Endodermal cell (in vitro differentiated cells): ENCODE data around the gene CELF1. TPM values are rescaled to one million over a fixed set of nuclear protein-coding genes. Genes with fewer than 3 reads are reported as not detected.
A peak's percentile ranks its signal among the peaks of the same experiment; 100 is the strongest.

ENCODE experiments used
- DNase-seq: peaks from one replicate; pipeline ENCODE4 v3.0.0-alpha.2; 2017
- H3K27ac ChIP-seq: 2 replicates; pipeline ENCODE4 v1.5.1; 2013; ENCODE audit warnings: mild to moderate bottlenecking, low read depth, low read length, moderate library complexity
- H3K27me3 ChIP-seq: 2 replicates; pipeline ENCODE4 v1.6.1; 2013; ENCODE audit warnings: mild to moderate bottlenecking, low read length, moderate library complexity; ENCODE audit not compliant: insufficient read depth, control insufficient read depth, poor library complexity, severe bottlenecking
- H3K36me3 ChIP-seq: 2 replicates; pipeline ENCODE4 v1.7.0; 2013; ENCODE audit warnings: mild to moderate bottlenecking, low read length, moderate library complexity; ENCODE audit not compliant: control insufficient read depth, insufficient read depth
- H3K4me1 ChIP-seq: one replicate; pipeline ENCODE4 v1.7.0; 2013; ENCODE audit warnings: low read length; ENCODE audit not compliant: control insufficient read depth, insufficient read depth
- H3K4me3 ChIP-seq: 2 replicates; pipeline ENCODE4 v1.5.1; 2013; ENCODE audit warnings: mild to moderate bottlenecking, low read length, moderate library complexity
- H3K9ac ChIP-seq: 2 replicates; pipeline ENCODE4 v1.6.1; 2013; ENCODE audit warnings: mild to moderate bottlenecking, low read length, moderate library complexity; ENCODE audit not compliant: poor library complexity, severe bottlenecking; ENCODE audit errors: extremely low read depth
- H3K9me3 ChIP-seq: 2 replicates; pipeline ENCODE4 v1.6.1; 2013; ENCODE audit warnings: mild to moderate bottlenecking, low read length, moderate library complexity; ENCODE audit not compliant: control insufficient read depth
- H3K27ac Mint-ChIP-seq: 2 replicates; pipeline ENCODE4 v1.8.0; 2020; ENCODE audit warnings: mixed read lengths
- H3K27me3 Mint-ChIP-seq: 2 replicates; pipeline ENCODE4 v1.8.0; 2021; ENCODE audit warnings: mild to moderate bottlenecking, mixed read lengths; ENCODE audit not compliant: insufficient read depth
- H3K36me3 Mint-ChIP-seq: 2 replicates; pipeline ENCODE4 v1.8.0; 2020; ENCODE audit warnings: low read depth, mixed read lengths
- H3K4me1 Mint-ChIP-seq: 2 replicates; pipeline ENCODE4 v1.8.0; 2020; ENCODE audit warnings: mixed read lengths
- H3K4me3 Mint-ChIP-seq: 2 replicates; pipeline ENCODE4 v1.8.0; 2020; ENCODE audit warnings: mild to moderate bottlenecking, moderate library complexity, mixed read lengths
- H3K9me3 Mint-ChIP-seq: 2 replicates; pipeline ENCODE4 v1.8.0; 2020; ENCODE audit warnings: mild to moderate bottlenecking, mixed read lengths
- WGBS, 2 experiments: methylation state at CpG; one replicate each; pipeline versions ENCODE4 v1.1.5 to v1.1.7; 2013; ENCODE audit warnings: missing lambda C conversion rate in 2 of 2, mixed read lengths in 1 of 2; ENCODE audit not compliant: insufficient coverage in 1 of 2, insufficient read length in 1 of 2; 5-methylcytosine and 5-hydroxymethylcytosine counted together
- total RNA-seq, 2 donors: library from RNA; stranded (reverse); fragmentation: NEBNext Ultra II Directional in 1 of 2; extraction: Animal tissue kit (Norgen Biotek cat#: 25700) in 1 of 2; gene quantifications; 2 replicates in 1 of 2; 3 replicates in 1 of 2; pipeline ENCODE4 v1.2.1, GENCODE V29; 2021
- TF ChIP-seq, protein P1 (sequence below): fragments of 200-600 bp; sonication (generic); conservative IDR thresholded peaks from 2 replicates; pipeline ENCODE4 v1.5.0; 2021; ENCODE audit warnings: antibody characterized with exemption, mild to moderate bottlenecking

Gene CELF1
- total RNA-seq, 2 donors from 2014 or later = 202 to 205 TPM

GRCh38 chr11:47506373-47506772 is 46.6 kb downstream of the CELF1 start:
- Histone ChIP-seq H3K9ac (peak overlapping the region; percentile 7), H3K27ac (no peak overlapping the region), H3K4me3 (peak overlapping the region; percentile 37), H3K36me3 (peaks cover 35% of the 10 kb centered on the region), H3K4me1 (peaks cover 23% of the 10 kb centered on the region), H3K9me3 (no peaks in the 10 kb centered on the region), H3K27me3 (no peaks in the 10 kb centered on the region)
- peak overlapping the region; percentile 98 for H3K27ac Mint-ChIP-seq
- H3K4me1 Mint-ChIP-seq = peaks cover 52% of the 10 kb centered on the region
- H3K4me3 Mint-ChIP-seq = no peak overlapping the region
- WGBS, 2 experiments = 98 to 99% methylated on average over 4 to 8 of the region's 8 CpGs
- no peak for DNase-seq
- no peaks in the 10 kb centered on the region for H3K9me3 Mint-ChIP-seq
- TF ChIP-seq, protein P1, sequence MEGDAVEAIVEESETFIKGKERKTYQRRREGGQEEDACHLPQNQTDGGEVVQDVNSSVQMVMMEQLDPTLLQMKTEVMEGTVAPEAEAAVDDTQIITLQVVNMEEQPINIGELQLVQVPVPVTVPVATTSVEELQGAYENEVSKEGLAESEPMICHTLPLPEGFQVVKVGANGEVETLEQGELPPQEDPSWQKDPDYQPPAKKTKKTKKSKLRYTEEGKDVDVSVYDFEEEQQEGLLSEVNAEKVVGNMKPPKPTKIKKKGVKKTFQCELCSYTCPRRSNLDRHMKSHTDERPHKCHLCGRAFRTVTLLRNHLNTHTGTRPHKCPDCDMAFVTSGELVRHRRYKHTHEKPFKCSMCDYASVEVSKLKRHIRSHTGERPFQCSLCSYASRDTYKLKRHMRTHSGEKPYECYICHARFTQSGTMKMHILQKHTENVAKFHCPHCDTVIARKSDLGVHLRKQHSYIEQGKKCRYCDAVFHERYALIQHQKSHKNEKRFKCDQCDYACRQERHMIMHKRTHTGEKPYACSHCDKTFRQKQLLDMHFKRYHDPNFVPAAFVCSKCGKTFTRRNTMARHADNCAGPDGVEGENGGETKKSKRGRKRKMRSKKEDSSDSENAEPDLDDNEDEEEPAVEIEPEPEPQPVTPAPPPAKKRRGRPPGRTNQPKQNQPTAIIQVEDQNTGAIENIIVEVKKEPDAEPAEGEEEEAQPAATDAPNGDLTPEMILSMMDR = no peak
- peaks cover 16% of the 10 kb centered on the region for H3K36me3 Mint-ChIP-seq
- H3K27me3 Mint-ChIP-seq = no peaks in the 10 kb centered on the region

GRCh38 chr11:47504910-47505309 is 48.0 kb downstream of the CELF1 start:
- Histone ChIP-seq H3K4me3 (no peak overlapping the region), H3K4me1 (peaks cover 26% of the 10 kb centered on the region), H3K9me3 (no peaks in the 10 kb centered on the region), H3K27me3 (no peaks in the 10 kb centered on the region), H3K9ac (no peak overlapping the region), H3K36me3 (peaks cover 36% of the 10 kb centered on the region), H3K27ac (no peak overlapping the region)
- H3K27ac Mint-ChIP-seq = peak overlapping the region; percentile 62
- H3K4me3 Mint-ChIP-seq = no peak overlapping the region
- TF ChIP-seq, protein P1 = no peak
- H3K27me3 Mint-ChIP-seq = no peaks in the 10 kb centered on the region
- 100% methylated on average over 1 of the region's 1 CpG for WGBS, 2 experiments
- H3K4me1 Mint-ChIP-seq = peaks cover 61% of the 10 kb centered on the region
- DNase-seq = no peak
- no peaks in the 10 kb centered on the region for H3K9me3 Mint-ChIP-seq
- H3K36me3 Mint-ChIP-seq = peaks cover 16% of the 10 kb centered on the region

GRCh38 chr11:47503227-47503626 is 49.7 kb downstream of the CELF1 start:
- TF ChIP-seq, protein P1 = no peak
- peaks cover 18% of the 10 kb centered on the region for H3K36me3 Mint-ChIP-seq
- no peak overlapping the region for H3K27ac Mint-ChIP-seq
- Histone ChIP-seq H3K27me3 (no peaks in the 10 kb centered on the region), H3K4me1 (peaks cover 28% of the 10 kb centered on the region), H3K4me3 (no peak overlapping the region), H3K9me3 (no peaks in the 10 kb centered on the region), H3K36me3 (peaks cover 47% of the 10 kb centered on the region), H3K27ac (no peak overlapping the region), H3K9ac (no peak overlapping the region)
- DNase-seq = no peak
- H3K4me1 Mint-ChIP-seq = peaks cover 62% of the 10 kb centered on the region
- no peak overlapping the region for H3K4me3 Mint-ChIP-seq
- no peaks in the 10 kb centered on the region for H3K9me3 Mint-ChIP-seq
- no peaks in the 10 kb centered on the region for H3K27me3 Mint-ChIP-seq
